Activated naive CD4-positive, alpha-beta T cell treated with anti-CD3 and anti-CD28 coated beads, Interleukin-2, amount 50 U/mL, for 16 hours (primary cell): ENCODE results near the gene SERPINB6.
"Not testable (repeated sequence)": the region's sequence is repeated elsewhere in the genome, so short reads cannot be mapped to it uniquely, and the experiment has no call there.

Source experiments
- DNase-seq: peaks from one replicate; pipeline ENCODE4 v3.0.0-alpha.2; 2020

SERPINB6 gene

DNA sequence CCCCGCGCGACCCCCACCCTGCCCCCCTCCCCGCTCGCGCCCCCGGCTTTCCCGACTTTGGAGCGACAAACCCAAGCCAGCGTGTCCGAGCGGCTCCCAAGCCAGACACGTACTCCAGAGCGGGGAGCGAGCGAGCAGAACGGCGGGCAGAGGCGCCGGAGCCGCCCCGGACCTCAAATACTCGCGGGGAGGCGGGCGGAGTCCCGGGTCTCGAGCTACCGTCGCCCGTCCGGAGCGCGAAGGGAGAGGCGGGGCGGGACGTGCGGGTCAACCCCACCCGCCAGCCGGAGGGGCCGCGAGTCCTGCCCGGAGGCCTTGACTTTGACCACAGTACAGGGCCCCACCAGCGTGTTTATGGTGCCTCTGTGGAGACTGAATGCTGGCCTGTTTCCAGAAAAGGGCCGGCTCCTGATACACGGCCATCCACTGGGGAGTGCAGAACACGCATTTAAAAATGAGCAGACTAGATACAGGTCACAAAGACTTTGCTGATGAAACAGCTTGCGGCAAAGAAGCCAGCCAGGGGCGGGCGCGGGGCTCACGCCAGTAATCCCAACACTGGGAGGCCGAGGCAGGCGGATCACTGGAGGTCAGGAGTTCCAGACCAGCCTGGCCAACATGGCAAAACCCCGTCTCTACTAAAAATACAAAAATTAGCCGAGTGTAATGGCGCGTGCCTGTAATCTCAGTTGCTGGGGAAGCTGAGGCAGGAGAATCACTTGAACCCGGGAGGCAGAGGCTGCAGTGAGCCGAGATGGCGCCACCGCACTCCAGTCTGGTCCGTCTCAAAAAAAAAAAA is at the start of gene SERPINB6:
TSS of gene SERPINB6 (minus strand) at position 148 of the 799 bp plus-strand sequence. CDS start 12,235 bp downstream, outside the sequence.
- peak; percentile 40 for DNase-seq

DNA sequence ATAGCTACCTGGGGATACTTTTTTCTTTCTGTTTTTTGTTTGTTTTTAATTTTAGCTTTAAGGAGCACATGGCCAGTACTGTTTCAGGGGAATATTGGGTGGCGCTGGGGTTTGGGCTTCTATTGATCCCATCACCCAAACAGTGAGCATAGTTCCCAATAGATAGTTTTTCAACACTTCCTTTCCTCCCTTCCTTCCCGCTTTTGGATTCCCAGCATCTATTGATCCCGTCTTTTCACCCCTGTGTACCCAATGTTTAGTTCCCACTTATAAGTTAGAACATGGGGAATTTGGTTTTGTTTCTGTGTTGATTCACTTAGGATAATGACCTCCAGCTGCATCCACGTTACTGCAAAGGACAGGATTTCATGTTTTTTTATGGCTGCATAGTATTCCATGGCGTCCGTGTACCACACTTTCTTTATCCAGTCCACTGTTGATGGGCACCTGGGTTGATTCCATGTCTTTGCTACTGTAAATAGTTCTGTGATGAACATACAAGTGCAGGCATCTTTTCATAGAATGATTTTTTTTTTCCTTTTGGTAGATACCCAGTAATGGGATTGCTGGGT is 48.5 kb upstream of the SERPINB6 start:
- DNase-seq, result no peak

DNA sequence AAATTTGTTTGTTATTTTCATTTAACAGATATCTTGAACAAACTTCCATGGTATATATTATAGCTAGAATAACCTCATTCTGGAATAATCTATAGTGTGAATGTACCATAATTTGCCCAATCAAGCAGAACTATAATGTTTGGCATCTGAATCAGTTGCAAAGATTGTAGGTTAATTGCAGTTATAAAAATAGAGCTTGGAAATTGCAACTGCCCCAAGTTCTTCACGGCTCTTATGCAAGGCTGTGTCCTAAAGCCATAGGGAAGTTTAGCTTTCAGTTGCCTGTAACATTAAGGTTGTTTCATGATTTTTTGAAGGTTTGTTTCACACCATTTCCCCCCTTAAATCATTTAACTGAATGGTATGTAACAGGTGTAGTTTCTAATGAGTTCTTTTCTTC is 47.7 kb upstream of the SERPINB6 start:
- no peak for DNase-seq

DNA sequence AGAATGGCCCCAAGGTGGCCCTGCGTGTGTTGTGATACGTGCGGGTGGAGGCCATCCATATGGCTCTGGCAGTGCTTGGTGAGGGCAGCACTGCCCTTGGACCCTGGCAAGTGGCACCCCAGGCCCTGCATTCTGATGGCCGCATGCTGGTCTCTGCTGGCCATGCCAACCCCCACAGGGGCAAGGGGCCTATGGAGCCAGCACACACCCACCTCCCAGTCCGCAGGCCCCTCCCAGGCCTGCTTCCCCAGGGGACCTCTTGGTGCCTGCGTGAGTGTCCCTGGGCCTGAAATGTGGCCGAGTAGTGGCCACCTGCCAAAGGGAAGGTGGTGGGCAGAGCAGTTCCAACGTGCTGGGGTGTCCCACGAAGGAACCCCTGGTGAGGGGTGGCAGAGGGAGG is 45.9 kb upstream of the SERPINB6 start:
- DNase-seq, result no peak

DNA sequence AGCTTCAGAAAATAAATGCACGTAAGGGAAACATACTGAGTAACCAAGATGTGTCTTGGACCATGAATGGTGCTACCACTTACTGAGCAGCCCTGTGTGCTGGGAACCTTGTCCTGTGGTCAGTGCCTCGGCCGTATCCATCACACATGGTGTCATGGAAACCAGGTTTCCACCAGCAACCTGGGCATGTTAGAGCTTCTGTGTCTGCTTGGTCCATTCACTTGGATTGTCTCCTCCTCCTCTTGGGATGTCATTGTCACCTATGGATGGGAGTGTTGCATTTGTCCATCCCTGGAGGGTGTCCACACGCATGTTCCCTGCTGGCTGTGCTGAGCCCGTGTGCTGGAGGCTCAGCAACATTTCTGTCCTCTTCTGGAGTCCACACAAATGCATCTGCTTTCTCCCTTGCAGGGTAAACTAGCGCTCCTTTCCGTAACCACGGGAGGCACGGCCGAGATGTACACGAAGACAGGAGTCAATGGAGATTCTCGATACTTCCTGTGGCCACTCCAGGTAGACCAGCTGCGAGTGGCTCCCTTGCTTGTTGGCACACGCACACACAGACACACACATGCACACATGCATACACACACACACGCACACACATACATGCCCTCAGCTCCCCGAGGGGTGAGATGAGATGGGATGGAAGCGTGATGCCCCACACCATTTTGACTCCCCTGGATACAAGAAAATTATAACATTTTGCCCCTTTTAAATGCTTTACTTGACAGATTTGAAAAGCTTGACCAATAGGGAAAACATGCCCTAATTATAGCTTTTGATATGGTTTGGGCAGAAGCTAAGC is 45.3 kb upstream of the SERPINB6 start:
- no peak for DNase-seq

DNA sequence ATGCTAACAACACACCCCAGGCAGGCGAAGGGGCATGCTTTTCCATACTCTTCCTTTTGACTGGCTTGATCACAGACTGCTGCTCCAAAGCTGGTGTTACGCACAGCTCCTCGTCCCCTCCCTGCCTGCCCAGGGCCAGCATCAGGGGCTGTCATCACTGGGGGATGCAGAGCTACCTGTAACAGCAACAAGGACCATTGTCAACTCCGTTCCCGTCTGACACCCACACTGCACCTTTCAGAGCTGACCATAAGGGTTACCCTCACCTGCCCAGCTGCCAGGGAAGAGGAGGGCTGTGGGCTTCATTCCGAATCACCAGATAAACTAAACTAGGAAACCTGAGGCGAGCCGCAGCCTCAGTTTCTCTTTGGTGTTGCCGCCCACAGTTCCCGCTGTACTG is 43.8 kb upstream of the SERPINB6 start:
- no peak for DNase-seq

DNA sequence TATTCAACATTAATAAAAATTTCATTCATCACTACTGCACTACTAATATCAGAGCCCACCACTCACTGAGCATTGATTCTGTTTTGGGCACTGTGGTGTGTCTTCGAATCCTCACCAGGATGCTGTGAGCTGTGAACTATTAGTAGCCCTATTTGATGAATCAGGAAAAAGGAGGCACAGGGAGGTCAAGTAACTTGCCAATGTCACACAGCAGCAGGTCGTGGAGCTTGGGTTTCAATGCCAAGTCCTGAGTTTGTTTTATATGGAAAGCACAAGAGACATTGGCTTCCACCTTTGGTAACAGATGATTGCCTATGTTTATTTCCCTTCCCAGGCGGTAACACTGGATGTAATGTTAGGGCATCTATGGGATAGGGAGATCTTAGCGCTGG is 43.3 kb upstream of the SERPINB6 start:
- no peak for DNase-seq

DNA sequence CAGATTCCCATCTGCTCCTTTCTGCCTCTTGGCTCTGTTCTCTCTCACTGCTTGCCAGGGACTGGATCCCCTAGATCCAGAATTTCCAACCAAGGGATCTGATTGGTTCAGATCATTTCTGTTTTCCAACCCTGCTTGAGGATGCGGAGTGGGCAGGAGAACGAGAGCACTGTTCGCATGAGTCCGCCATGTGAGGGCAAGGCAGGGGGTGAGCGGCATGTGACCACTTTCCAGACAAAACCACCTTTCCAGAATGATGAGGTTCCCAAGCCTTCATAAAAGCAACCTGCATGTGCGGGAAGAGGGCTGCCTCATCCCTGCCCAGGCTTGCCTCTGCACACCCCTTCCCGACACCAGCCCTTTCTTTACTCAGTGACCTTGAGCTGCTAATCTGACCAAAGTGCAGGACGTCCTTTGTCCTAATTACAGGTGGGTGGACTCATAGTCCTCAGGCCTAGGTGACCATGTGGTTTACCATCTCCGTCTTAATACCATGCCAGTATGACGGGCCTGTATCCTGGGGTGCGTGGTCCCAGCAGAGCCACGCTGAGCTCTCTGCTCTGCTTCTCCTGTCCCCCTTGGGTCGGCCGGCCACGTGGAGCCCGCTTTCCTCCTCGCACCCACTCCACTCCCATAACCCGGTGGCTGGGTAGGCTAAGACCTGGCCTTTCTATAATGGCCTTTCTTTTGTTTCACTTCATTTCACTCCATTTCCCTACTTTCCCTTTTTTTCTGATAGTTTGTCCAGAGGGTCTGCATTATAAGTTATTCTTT is 42.7 kb upstream of the SERPINB6 start:
- DNase-seq, result no peak

DNA sequence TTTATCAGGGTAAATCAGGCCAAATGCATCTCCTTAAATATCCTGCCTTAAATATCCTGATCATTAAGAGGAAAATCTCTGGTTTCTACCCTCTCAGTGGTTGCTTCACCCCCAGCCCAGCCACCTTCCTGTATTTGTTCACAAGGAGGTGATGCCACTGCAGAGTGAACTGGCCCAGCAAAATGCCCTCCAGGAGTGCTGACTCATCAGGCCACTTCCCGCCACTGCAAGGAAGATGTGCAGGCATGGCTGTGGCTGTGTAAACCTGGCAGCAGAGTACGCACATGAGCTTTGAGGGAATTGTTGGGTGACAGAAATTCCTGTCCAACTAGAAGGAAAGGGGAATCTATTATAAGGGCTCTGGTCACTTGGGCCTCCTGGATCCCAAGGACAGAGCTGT is 42.1 kb upstream of the SERPINB6 start:
- DNase-seq, result no peak

DNA sequence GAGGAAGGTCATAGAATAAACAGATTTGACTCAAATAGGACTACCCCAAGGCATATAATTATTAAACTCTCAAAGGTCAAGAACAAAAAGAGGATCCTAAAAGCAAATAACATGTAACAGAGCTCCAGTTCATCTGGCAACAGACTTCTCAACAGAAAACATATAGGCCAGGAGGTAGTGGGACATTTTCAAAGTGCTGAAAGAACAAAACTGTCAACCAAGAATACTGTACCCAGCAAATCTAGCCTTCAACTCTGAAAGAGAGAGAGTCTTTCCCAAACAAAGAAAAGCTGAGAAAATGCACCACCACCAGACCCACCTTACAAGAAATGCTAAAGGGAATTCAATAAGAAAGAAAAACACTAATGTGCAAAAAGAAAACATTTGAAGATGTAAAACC is 40.2 kb upstream of the SERPINB6 start:
- no peak for DNase-seq

DNA sequence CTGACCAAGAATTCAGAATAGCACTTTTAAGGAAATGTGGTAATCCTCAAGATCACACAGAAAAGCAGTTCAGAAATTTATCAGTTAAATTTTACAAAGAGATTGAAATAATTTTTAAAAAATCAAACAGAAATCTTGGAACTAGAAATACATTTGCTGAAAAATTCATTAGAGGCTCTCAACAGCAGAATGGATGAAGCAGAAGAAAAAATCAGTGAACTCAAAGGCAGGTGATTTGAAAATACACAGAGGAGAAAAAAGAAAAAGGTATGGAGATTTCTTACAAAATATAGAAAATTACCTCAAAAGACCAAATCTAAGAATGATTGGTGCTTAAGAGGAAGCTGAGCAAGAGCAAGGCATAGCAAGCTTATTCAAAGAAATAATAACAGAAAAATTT is 39.8 kb upstream of the SERPINB6 start:
- no peak for DNase-seq

DNA sequence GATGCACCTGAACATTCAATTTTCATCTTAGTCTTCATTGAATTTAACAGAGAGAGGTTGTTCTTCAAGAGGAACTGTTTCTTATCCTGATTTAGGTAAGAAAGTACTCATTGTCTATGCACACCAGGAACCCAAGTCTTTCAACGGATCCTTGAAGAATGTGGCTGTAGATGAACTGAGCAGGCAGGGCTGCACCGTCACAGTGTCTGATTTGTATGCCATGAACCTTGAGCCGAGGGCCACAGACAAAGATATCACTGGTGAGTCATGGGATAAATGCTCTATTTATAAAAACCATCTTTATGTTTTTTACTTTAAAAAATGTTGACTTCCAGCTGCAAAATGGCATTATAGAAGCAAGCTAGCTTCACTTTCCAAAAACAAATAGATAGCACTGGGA is 38.6 kb upstream of the SERPINB6 start:
- DNase-seq, result no peak

DNA sequence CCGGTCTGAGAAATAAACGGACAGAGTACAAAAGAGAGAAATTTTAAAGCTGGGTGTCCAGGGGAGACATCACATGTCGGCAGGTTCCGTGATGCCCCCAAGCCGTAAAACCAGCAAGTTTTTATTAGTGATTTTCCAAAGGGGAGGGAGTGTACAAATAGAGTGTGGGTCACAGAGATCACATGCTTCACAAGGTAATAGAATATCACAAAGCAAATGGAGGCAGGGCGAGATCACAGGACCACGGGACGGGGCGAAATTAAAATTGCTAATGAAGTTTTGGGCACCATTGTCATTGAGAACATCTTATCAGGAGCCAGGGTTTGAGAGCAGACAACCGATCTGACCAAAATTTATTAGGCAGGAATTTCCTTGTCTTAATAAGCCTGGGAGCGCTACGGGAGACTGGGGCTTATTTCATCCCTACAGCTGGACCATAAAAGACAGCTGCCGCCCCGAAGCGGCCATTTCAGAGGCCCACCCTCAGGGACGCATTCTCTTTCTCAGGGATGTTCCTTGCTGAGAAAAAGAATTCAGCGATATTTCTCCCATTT is 37.4 kb upstream of the SERPINB6 start:
- DNase-seq, result not testable (repeated sequence)

DNA sequence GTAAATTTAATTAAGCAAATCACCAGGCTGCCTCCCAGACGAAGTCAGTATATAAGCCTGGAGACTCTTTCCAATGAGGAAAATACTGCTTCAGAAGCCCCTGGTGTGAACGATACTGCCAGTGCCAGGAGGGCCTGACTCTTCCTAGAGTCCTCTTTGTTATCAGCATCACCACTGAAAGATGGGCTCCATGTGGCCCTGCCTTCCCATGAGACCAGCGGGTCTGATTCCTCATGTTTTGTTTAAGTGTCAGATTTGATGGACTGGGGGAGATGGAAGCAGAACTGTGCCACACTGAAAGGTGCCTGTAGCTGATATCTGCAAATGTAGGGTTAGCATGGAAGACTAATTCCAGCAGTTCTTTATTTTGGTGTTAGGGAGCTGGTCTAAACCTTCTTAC is 36.2 kb upstream of the SERPINB6 start:
- DNase-seq, result no peak

DNA sequence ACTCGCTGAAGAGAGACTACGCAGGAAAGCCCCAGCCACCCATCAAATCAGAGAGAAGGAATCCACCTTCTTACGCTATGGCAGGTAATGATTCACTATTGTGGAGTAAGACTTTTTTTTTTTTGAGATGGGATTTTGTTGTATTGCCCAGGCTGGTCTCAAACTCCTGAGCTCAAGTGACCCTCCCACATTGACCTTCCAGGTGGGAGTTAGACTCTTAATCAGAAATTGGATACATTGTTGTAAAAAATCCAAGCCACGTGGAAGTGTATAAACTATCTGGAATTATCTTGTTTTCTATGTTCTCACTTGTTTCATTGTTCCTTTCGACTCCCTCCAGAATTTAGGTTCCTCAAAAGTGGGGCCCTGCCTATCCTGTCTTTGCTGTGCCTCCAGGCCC is 35.1 kb upstream of the SERPINB6 start:
- no peak for DNase-seq

DNA sequence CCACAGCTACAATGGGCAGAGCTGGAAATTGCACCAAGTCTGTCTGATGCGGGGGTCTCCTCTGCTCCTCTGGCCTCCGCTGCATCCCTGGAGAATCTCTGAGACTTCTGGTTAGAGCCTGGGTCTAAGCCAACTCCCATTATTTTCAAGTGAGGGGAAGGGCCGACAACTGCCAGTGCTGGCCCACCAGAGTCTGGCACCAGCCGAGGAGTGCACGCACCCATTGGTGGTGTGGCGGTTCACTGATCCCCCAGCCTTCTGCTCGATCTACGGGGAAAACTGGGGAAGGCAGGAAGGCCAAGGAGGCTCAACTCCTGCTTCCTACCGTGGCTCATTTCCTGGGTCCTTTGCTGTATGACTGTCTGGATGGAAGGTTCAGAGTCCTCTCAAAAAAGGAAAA is 34.5 kb upstream of the SERPINB6 start:
- no peak for DNase-seq

DNA sequence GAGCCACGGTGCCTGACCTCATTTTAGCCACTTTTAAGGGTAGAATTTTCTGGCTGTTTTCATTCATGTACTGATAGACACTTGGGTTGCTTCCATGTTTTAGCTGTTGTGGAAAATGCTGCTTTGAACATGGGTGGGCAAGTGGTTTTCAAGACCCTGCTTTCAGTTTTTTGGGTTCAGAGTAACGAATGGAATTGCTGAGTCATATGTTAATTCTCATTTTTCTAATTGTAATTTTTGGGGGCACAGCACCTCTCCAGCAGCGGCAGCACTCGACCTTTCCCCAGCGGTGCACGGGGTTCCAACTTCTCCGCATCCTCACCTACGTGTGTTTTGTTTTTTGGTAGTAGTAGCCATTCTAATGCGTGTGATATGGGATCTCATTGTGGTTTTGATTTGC is 33.7 kb upstream of the SERPINB6 start:
- no peak for DNase-seq

DNA sequence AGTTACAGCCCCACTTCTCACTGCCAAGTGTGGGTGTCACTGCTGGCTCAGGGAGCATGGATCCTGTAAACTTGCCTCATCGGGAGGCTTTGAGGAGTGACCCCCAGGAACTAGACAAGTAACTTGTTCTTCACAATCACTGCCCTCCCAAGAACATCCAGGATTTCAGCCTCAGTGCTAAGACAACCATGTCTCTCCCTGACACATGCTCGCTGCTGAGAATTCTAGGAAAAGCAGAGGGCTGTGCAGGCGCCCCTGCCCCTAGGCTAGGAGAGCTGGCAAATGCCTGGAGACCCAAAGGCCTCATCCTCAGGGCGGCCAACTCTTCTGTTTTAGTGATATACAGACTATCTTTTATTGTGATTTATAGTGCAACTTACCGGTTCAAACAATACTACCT is 31.9 kb upstream of the SERPINB6 start:
- not testable (repeated sequence) for DNase-seq

DNA sequence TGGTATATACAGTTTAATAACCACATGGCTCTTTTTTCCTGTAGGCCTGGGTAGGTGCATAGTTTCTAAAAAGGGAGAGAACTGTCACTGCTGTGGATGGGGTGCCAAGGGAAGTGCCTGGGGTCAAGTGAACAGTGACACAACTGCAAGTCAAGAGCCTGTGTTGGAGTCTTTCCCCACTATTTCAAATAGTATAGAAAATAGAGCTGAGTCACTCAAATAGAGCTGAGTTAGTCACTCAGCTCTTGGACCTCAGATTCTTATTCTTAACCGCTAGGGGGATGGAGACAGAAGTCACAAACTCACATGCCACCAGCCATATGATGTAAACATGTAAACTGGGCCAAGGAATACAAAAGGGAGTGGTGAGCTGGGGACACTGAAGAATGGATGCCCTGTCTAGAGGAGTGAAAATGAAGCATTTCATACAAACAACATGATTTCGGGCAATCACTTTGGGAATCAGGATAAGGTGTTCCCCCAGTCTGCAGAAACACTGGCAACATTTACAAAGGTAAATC is 30.5 kb upstream of the SERPINB6 start:
- no peak for DNase-seq

DNA sequence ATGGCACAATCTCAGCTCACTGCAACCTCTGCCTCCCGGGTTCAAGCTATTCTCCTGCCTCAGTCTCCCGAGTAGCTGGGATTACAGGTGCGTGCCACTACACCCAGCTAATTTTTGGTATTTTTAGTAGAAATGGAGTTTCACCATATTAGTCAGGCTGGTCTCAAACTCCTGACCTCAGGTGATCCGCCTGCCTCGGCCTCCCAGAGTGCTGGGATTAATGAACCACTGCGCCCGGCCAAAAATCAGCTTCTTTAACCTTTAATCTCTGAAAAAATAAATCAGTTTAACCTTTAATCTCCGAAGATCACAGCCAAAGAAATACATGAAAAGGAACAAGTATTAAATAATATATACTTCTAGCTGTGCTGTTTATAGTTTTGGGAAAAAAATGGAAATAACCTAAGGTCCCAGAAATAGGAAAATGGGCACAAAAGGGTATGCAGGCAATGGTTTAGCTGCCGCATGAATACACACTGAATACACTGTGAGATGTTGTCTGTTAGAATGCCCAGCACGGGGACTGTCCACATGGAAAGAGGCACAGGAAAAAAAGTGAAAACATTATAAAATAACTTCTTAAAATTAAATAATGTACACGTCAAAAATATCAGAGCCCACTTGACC is 29.9 kb upstream of the SERPINB6 start:
- DNase-seq, result no peak

DNA sequence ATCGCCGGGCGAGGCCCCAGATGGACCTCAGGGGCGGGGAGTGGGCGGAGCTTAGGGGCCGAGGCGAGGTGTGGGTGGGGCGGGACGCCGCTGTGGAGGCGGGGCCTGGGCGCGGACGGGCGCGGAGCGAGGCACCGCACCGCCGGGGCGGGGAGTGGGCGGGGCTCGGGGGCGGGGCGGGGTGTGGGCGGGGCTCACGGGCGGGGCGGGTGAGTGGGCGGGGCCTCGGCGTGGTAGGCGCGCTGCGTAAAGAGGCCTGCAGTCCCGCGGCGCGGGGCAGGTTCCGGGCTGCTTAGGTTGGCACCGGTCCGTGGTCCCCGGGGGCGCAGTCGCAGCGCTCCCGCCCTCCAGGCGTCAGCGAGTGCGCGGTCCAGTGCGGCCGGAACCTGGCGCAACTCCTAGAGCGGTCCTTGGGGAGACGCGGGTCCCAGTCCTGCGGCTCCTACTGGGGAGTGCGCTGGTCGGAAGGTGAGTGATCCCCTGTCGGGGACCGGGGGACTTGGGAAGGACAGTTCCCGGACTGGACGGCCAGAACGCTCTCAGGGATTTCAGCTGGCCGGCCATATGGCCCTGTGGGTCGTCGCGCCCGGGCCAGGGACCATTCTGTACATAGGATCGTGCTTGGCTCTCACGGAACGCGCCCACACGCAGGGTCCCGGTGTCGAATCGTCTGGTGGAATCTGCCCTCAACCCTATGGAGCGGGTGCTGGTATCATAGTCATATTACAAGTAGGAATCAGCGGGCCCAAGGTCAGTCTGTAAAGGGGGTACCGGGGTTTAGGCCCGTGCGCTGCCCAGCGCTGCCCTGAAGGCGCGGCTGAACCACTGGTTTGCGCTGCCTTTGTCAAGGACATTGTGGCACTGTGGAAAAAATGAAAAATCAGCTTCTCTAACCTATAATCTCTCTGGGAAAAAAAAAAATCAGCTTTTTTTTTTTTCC is 28.5 kb upstream of the SERPINB6 start, which contains the start of gene NQO2:
TSS of gene NQO2 (plus strand) at position 277 of the 940 bp plus-strand sequence. CDS start 6,659 bp downstream, outside the sequence.
- peak; percentile 88 for DNase-seq
